Activated CD4-positive, alpha-beta T cell treated with anti-CD3 and anti-CD28 coated beads for 36 hours (primary cell): ENCODE results near the gene NATD1. TPM values are rescaled to one million over a fixed set of nuclear protein-coding genes. Genes with fewer than 3 reads are reported as not detected.
A peak's percentile ranks its signal among the peaks of the same experiment; 100 is the strongest.

Experiments
- ATAC-seq: fragments of 200-7000 bp; cut with Tn5 transposase; one replicate; pipeline ENCODE4 v1.10.0; 2021; ENCODE audit warnings: mild to moderate bottlenecking, moderate library complexity
- CTCF ChIA-PET: fragments of 350-600 bp; sonication (Branson Sonifier 250); formaldehyde crosslinking; loops from one replicate; lab custom pipeline; 2021; ENCODE audit warnings: antibody characterized with exemption; lab: Charles Lee
- POLR2A ChIA-PET: fragments of 350-600 bp; sonication (Branson Sonifier 250); formaldehyde crosslinking; loops from one replicate; lab custom pipeline; 2021; ENCODE audit warnings: antibody characterized with exemption, inconsistent platforms; lab: Charles Lee
- DNase-seq: peaks from one replicate; pipeline ENCODE4 v3.0.0-alpha.2; 2020
- H3K27ac Mint-ChIP-seq: one replicate; pipeline ENCODE4 v1.8.0; 2021; ENCODE audit warnings: mixed read lengths
- H3K27me3 Mint-ChIP-seq: one replicate; pipeline ENCODE4 v1.8.0; 2021; ENCODE audit warnings: mixed read lengths
- H3K36me3 Mint-ChIP-seq: one replicate; pipeline ENCODE4 v1.8.0; 2021; ENCODE audit warnings: low read depth, mixed read lengths
- H3K4me1 Mint-ChIP-seq: one replicate; pipeline ENCODE4 v1.8.0; 2021; ENCODE audit warnings: mixed read lengths
- H3K4me3 Mint-ChIP-seq: one replicate; pipeline ENCODE4 v1.8.0; 2021; ENCODE audit warnings: mild to moderate bottlenecking, moderate library complexity, mixed read lengths
- H3K9me3 Mint-ChIP-seq: one replicate; pipeline ENCODE4 v1.8.0; 2021; ENCODE audit warnings: low read depth, mixed read lengths
- intact Hi-C, 2 experiments: fragments of 100-400 bp; cut with DNase I in 1 of 2; cut with micrococcal nuclease in 1 of 2; formaldehyde crosslinking; loops; one replicate each; pipeline versions ENCODE4 v1.14.2 to v1.15.1; 2022 to 2024; cut with DNase I, micrococcal nuclease
- total RNA-seq, 2 experiments: library from RNA; stranded (reverse); gene quantifications; one replicate each; pipeline ENCODE4 v1.2.3, GENCODE V29; 2021

Gene NATD1
- total RNA-seq, 2 experiments from 2014 or later, result 1.5 to 1.7 TPM

DNA sequence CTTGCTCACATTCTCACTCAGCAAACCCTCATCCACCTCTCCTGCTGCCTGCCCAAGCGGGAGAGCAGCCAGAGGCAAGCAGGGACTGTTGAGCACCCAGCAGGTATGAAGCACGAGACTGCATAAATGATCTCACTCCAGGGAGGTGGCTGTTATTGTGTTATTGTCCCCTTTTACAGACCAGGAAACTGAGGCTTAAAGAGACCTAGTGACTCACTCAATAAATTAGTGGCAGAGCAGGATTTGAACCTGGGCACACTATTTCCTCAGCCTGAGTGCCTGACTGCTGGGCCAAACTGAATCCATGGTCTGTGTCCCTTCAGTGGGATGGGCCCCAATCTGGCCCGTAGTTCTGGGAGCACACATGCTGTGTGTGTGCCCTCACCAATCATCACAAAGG, 19.0 kb upstream of the NATD1 start:
- Mint-ChIP-seq H3K9me3 (no peaks in the 10 kb centered on the region), H3K27ac (no peak overlapping the region), H3K27me3 (no peaks in the 10 kb centered on the region), H3K36me3 (no peaks in the 10 kb centered on the region), H3K4me1 (peaks cover 29% of the 10 kb centered on the region), H3K4me3 (no peak overlapping the region)
- CTCF ChIA-PET, result no interaction called here
- ATAC-seq (no peak), DNase-seq (no peak)
- intact Hi-C loops, result no loop called here
- POLR2A ChIA-PET, result no interaction called here

DNA sequence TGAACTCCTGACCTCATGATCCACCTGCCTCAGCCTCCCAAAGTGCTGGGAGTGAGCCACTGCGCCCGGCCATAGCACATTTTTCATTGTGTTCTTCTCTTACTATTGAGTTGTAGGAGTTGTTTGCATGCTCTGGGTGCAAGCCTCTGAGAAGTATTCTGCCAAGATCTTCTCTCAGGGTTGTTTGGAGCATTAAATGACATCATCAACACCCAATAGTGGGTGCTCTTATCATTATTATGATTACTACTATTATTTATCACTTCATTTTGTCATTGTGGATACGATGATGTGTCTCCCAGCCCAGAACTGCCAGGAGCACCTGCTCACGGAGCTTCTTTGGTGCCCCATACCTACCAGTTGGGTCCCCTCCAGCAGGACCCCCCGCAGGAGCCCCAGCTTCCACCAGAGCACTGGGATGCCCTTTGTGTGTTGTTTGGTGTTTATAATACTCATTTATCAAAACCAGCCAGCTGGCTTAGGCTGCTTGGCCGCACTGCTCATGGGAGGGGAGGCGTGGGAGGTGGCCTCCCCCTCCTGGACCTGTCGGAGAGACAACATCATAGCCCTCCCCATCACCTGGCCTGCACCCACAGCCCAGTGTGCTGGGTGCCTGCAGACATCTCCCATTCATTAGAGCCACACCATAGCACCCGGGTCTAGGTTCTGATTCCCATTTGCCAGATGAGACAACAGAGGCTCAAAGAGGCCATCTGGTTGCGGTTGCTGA, 18.4 kb upstream of the NATD1 start:
- Mint-ChIP-seq H3K27me3 (no peaks in the 10 kb centered on the region), H3K4me3 (no peak overlapping the region), H3K27ac (no peak overlapping the region), H3K36me3 (no peaks in the 10 kb centered on the region), H3K9me3 (no peaks in the 10 kb centered on the region), H3K4me1 (peaks cover 24% of the 10 kb centered on the region)
- intact Hi-C loops, result no loop called here
- no peak for ATAC-seq
- DNase-seq, result no peak
- CTCF ChIA-PET, result no interaction called here
- POLR2A ChIA-PET, result no interaction called here

DNA sequence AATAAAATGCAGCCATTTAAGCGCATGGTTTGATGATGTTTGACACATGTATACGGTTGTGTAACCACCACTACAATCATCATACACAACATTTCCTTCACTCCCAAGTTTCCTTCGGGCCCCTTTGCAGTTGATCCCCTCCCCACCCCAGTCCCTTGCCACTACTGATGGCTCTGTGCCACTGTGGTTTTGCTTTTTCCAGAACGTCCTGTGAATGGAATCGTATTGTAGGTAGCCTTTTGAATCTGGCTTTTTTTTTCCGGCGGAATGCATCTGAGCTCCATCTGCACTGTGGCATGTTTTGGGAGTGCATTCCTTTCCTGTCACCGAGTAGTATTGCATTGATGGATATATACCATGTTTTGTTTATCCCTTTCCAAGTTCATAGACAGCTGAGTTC, 16.2 kb upstream of the NATD1 start:
- DNase-seq, result no peak
- intact Hi-C loops, result no loop called here
- Mint-ChIP-seq H3K27ac (no peak overlapping the region), H3K4me1 (peaks cover 15% of the 10 kb centered on the region), H3K36me3 (no peaks in the 10 kb centered on the region), H3K9me3 (no peaks in the 10 kb centered on the region), H3K4me3 (no peak overlapping the region), H3K27me3 (no peaks in the 10 kb centered on the region)
- POLR2A ChIA-PET, result no interaction called here
- CTCF ChIA-PET, result interaction anchor here (0.6 to 2.2 kb wide), 4 partner anchors 10 to 1072 kb away, joined by 3 to 9 read pairs (median 3); no protein-coding TSS in a partner anchor
- no peak for ATAC-seq

DNA sequence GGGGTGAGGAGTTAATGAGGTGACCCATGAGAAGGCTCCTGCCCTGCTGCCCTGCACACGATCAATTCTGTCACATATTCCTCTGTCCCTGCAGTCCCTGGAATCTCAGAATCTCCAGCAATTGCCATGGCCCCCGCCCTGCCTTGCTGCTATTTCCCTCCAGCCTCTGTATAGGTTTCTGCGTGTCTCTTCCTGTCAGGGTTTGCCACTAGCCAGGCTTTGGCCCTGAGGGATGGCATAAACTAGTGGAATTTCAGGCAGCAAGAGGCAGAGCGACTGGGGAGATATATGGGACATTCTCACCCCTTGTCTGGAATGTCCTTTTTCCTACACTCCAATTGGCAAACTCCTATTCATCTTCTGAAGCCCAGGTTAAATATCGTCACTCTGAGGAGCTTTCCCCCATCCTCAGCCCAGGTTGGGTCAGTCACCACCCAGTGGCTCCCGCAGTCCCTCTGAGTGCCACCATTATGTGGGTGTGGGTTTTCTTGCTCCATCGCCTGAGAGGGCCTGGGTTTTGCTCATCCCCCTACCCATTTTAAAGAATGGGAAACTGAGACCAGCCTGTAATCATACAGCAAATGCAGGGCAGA, 15.5 kb upstream of the NATD1 start:
- POLR2A ChIA-PET, result no interaction called here
- peak; percentile 30 for ATAC-seq
- H3K27me3 Mint-ChIP-seq, result no peaks in the 10 kb centered on the region

DNA sequence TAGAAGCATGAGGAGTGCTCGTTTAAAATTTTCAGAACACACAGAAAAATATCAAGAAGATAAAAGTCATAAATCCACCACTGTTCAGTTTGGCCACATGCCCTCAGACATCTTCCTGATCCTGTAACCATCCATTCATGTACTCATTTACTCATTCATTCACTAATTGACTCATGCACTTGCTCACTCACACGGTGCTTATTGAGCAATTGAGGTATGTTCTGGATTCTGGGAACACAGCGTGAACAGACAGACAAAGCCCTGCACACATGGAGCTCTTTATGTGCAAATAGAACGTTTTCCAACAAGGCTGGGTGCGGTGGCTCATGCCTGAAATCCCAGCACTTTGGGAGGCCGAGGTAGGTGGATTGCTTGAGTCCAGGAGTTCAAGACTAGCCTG, 10.2 kb upstream of the NATD1 start:
- Mint-ChIP-seq H3K36me3 (no peaks in the 10 kb centered on the region), H3K27ac (no peak overlapping the region), H3K4me3 (no peak overlapping the region), H3K9me3 (no peaks in the 10 kb centered on the region), H3K4me1 (peaks cover 20% of the 10 kb centered on the region), H3K27me3 (no peaks in the 10 kb centered on the region)
- intact Hi-C loops, result no loop called here
- ATAC-seq, result peak; percentile 85
- ChIA-PET POLR2A (no interaction called here), CTCF (no interaction called here)
- no peak for DNase-seq

More for the DNA sequence above, 15.5 kb upstream of the NATD1 start:
- Mint-ChIP-seq H3K9me3 (no peaks in the 10 kb centered on the region), H3K4me3 (no peak overlapping the region), H3K27ac (peak overlapping the region; percentile 5), H3K36me3 (no peaks in the 10 kb centered on the region), H3K4me1 (peaks cover 15% of the 10 kb centered on the region)
- intact Hi-C loops, result no loop called here
- CTCF ChIA-PET, result interaction anchor here (0.6 to 2.2 kb wide), 2 partner anchors 11 to 54 kb away, joined by 3 to 9 read pairs; no protein-coding TSS in a partner anchor
- no peak for DNase-seq

DNA sequence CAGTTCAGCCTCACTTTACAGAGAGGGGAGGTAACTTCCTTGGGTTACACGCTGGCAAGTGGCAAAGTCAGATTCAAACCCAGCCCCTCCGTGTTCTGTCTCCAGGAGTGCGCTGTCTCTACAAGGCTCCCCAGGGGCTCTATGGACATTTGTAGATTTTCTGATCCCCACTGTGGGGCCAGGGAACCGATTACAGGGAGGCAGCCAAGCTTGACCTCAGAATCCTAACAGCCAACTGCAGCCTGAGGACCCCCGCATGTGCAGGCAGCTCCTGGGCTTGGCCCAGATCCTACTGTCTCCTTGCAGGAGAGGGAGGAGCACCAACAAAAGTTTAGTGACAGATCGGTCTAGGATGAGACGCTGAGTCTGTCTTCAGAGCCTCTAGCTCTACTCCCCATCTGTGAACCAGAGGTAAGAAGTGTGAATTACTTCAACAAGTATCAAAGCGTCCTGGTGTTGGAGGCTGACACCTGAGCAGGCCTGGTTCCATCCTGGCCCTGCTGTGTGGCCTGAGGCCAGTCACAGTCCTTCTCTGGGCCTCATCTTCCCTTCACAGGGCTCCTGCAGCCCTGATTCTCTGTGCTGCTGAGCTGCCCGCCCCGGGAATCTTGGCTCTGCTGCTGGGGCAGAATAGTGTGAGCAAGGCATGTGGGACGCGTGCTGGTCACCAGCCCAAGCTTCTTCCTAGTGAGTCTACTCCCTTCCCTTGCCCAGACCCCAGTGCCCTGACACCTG, 9.2 kb upstream of the NATD1 start:
- Mint-ChIP-seq H3K9me3 (no peaks in the 10 kb centered on the region), H3K27me3 (no peaks in the 10 kb centered on the region), H3K36me3 (no peaks in the 10 kb centered on the region), H3K4me1 (peaks cover 12% of the 10 kb centered on the region), H3K4me3 (no peak overlapping the region), H3K27ac (no peak overlapping the region)
- DNase-seq (no peak), ATAC-seq (no peak)
- intact Hi-C loops, result no loop called here
- CTCF ChIA-PET, result interaction anchor here (0.6 kb wide), 1 partner anchor 10 kb away, joined by 3 read pairs; no protein-coding TSS in a partner anchor
- POLR2A ChIA-PET, result no interaction called here

DNA sequence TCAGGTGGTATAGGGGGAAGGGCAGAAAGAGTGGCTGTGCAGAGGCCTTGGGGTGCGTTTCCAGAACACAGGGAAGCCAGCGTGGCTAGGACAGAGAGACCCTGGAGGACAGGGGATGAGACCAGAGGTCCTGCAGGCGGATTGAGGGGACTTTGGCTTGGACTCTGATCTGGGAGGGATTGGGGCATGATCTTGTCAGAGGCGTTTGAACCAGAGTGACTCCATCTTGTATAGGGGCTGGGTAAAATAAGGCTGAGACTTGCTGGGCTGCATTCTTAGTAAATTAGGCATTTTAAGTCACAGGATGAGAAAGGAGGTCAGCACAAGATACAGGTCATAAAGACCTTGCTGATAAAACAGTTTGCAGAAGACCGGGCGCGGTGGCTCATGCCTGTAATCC, 5.4 kb upstream of the NATD1 start:
- H3K27me3 Mint-ChIP-seq, result no peaks in the 10 kb centered on the region
- intact Hi-C loops, result no loop called here
- POLR2A ChIA-PET, result interaction anchor here (0.7 kb wide), 1 partner anchor 124 kb away, joined by 4 read pairs; no protein-coding TSS in a partner anchor
- H3K36me3 Mint-ChIP-seq, result no peaks in the 10 kb centered on the region
- peaks cover 13% of the 10 kb centered on the region for H3K4me1 Mint-ChIP-seq
- H3K27ac Mint-ChIP-seq, result no peak overlapping the region
- ATAC-seq (no peak), DNase-seq (no peak)
- CTCF ChIA-PET, result interaction anchor here (1.1 kb wide), 1 partner anchor 21 kb away, joined by 9 read pairs; no protein-coding TSS in a partner anchor
- no peaks in the 10 kb centered on the region for H3K9me3 Mint-ChIP-seq
- H3K4me3 Mint-ChIP-seq, result no peak overlapping the region

DNA sequence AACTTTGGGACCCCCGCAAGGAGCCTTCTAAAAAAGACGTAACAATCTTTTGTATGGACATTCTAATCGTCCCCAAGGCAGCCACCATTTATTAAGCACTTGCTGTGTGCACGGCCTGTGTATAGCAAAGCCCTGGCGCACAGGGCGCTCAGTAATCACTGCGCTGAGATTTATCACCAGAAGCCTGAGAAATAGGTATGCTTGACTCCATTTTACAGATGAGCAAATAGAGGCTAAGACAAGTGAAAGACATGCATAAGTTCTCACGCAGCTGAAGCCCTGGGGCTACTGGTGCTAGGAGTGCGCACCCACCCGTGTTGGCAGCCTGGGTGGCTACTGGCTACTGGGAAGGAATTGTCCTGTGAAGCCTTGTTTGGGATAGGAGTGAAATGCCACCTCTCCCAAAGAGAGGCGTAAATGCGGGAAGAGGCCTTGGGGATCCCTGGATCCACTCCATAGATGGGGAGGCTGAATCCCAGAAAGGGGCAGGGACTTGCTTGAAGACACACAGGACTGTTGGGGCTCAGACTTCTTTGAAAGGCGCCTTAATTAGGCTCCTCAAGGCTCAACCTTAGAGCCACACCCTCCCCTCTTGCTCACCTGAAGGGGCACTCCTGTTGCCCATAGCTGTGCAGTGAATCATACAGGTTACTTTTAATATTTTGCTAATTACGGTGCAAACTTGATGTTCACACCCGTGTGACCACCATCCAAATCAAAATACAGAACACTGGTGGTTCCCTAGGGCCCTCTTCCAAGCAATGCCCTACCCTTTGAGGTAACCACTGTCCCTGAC, 634 bp upstream of the NATD1 start:
- DNase-seq (no peak), ATAC-seq (peak; percentile 17)
- no peaks in the 10 kb centered on the region for H3K36me3 Mint-ChIP-seq
- POLR2A ChIA-PET, result interaction anchor here (0.6 kb wide), 1 partner anchor 249 kb away, joined by 3 read pairs; no protein-coding TSS in a partner anchor
- H3K4me1 Mint-ChIP-seq, result peaks cover 10% of the 10 kb centered on the region
- intact Hi-C loops, result loop anchor here (1.0 to 2.0 kb wide), 5 partner anchors 21 to 128 kb away; partner anchors contain the start of genes TMEM11 (in 2 of the 2), DHRS7B (in 1 of the 2) and MAP2K3 (in 1 of the 2)
- H3K4me3 Mint-ChIP-seq, result peak overlapping the region; percentile 77
- H3K27ac Mint-ChIP-seq, result peak overlapping the region; percentile 47
- no peaks in the 10 kb centered on the region for H3K27me3 Mint-ChIP-seq
- CTCF ChIA-PET, result no interaction called here
- no peaks in the 10 kb centered on the region for H3K9me3 Mint-ChIP-seq

DNA sequence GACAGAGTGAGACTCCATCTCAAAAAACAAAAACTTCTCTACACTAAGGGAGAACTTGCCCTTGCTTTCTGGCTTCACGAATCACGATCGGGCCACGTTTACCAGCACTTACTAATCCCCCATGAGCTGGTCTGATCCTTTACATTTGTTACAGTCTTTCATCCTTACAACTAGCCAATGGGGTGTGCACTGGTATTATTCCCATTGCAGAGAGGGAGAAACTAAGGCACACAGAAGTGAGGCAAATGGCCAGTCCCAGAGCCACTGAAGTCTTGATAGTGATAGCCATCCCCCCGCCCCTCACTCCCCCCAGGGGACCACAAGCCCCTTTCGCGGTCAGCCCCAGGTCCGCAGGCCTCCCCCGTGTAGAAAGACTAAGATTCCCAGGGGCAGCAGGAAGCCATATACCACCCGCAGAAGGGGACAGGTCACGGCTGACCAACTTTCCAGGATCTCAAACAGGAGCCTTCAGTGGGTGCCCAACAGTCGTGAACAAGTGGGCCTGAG, 868 bp downstream of the NATD1 start:
- peak overlapping the region; percentile 19 for H3K27ac Mint-ChIP-seq
- peaks cover 6% of the 10 kb centered on the region for H3K4me1 Mint-ChIP-seq
- DNase-seq (no peak), ATAC-seq (no peak)
- no peaks in the 10 kb centered on the region for H3K9me3 Mint-ChIP-seq
- ChIA-PET POLR2A (no interaction called here), CTCF (interaction anchor here (0.6 to 0.7 kb wide), 2 partner anchors 11 to 25 kb away, joined by 3 to 4 read pairs; no protein-coding TSS in a partner anchor)
- peak overlapping the region; percentile 65 for H3K4me3 Mint-ChIP-seq
- intact Hi-C loops, result loop anchor here in 1 of 2 experiments (2.0 kb wide), 1 partner anchor 32 kb away; the partner anchor contains the start of gene MAP2K3
- H3K36me3 Mint-ChIP-seq, result no peaks in the 10 kb centered on the region
- H3K27me3 Mint-ChIP-seq, result no peaks in the 10 kb centered on the region

DNA sequence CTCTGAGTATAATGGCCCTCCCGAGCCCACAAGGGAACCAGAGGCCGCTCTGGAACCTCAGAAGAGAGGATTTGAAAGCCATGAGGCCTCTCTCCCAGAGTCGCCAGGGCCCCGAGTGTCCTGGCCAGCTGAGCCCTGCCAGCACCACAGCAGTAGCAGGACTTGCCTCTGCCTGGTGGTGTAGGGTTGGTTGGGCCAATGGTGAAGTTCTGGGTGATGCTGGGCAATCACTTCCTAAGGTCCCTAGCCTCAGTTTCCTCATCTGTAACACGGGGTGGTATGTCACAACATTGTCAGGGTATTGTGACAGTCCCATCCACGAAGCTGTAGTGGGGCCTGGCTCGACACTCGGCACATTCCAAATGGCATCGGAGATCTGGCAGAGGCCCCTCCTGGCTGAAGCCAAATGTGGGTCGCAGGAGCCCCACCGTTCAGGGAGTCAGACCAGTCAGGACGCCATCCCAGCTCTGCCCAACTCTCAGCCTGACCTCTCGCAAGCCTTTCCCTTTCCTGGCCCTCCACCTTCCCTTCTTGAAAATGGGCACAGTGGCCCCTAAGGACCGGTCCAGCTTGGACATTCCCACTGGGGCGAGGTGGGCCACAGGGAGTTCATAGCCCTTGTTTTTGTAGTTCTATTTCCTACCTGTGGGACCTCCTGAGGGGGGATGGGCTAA, 1.7 kb downstream of the NATD1 start:
- ATAC-seq (no peak), DNase-seq (no peak)
- Mint-ChIP-seq H3K9me3 (no peaks in the 10 kb centered on the region), H3K36me3 (no peaks in the 10 kb centered on the region), H3K4me1 (peaks cover 6% of the 10 kb centered on the region), H3K4me3 (no peak overlapping the region), H3K27me3 (no peaks in the 10 kb centered on the region), H3K27ac (no peak overlapping the region)
- POLR2A ChIA-PET, result interaction anchor here (0.6 kb wide), 1 partner anchor 152 kb away, joined by 3 read pairs; no protein-coding TSS in a partner anchor
- CTCF ChIA-PET, result no interaction called here
- intact Hi-C loops, result loop anchor here in 1 of 2 experiments (2.0 kb wide), 1 partner anchor 33 kb away; the partner anchor contains the start of gene MAP2K3
